SK-N-MC (cell line): ENCODE measurements around the gene PTPRJ.

Source experiments
- EZH2 ChIP-seq: fragments of 200-600 bp; sonication (generic); IDR thresholded peaks from one replicate; pipeline ENCODE4 v1.6.1; 2017; ENCODE audit warnings: antibody characterized with exemption
- FOXP2 ChIP-seq: optimal IDR thresholded peaks from 2 replicates; pipeline ENCODE3; 2011; ENCODE audit warnings: mild to moderate bottlenecking, moderate library complexity; ENCODE audit not compliant: insufficient read depth; ENCODE audit errors: extremely low read length, control extremely low read depth
- POLR2AphosphoS5 ChIP-seq: IDR thresholded peaks from 2 replicates; pipeline ENCODE4 v1.6.1; 2012; ENCODE audit warnings: mild to moderate bottlenecking, low read depth, low read length, borderline replicate concordance

DNA sequence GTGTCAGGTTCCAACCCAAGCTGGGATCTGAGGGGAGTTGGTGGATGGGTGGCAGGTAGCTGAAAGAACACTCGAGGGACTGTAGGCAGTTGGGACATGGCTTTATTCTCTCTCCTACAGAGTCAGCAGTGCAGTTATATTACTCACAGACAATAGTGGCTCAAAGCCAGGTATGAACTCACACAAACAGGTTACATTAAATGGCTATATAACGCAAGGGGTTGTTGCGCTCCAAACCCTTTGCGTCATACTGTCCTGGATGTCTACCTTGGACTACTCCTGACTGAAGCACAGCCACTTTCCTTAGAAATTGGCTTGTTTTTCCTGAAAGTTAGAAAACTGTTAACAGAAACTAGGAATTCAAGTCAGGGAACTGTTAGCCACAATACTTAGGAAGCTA is 169.9 kb downstream of the PTPRJ start:
- TF ChIP-seq EZH2 = no peak
- no peak for TF ChIP-seq POLR2AphosphoS5
- no peak for TF ChIP-seq FOXP2
